ENCODE results near the gene SH3D19. TPM values are rescaled to one million over a fixed set of nuclear protein-coding genes. Genes with fewer than 3 reads are reported as not detected.
A peak's percentile ranks its signal among the peaks of the same experiment; 100 is the strongest.

The SH3D19 gene
- total RNA-seq, 2 donors from 2014 or later = 88.0 to 94.7 TPM

GRCh38 chr4:151215295-151215694 is 110.1 kb downstream of the SH3D19 start:
- peak; percentile 58 to 73 for ATAC-seq
- intact Hi-C loops (cut with DNase I) = no loop called here
- DNase-seq = no peak

GRCh38 chr4:151207868-151208267 is 117.5 kb downstream of the SH3D19 start:
- intact Hi-C loops (cut with DNase I) = no loop called here
- no peak for DNase-seq
- ATAC-seq = no peak

GRCh38 chr4:151207186-151207585 is 118.2 kb downstream of the SH3D19 start:
- intact Hi-C loops (cut with DNase I) = no loop called here
- ATAC-seq (no peak), DNase-seq (no peak)

- ATAC-seq = peak in 1 of 2 donors; percentile 27
- intact Hi-C loops (cut with DNase I) = no loop called here
- no peak for DNase-seq
These were observed 119.0 kb downstream of the SH3D19 start for GRCh38 chr4:151206241-151207005.

DNA sequence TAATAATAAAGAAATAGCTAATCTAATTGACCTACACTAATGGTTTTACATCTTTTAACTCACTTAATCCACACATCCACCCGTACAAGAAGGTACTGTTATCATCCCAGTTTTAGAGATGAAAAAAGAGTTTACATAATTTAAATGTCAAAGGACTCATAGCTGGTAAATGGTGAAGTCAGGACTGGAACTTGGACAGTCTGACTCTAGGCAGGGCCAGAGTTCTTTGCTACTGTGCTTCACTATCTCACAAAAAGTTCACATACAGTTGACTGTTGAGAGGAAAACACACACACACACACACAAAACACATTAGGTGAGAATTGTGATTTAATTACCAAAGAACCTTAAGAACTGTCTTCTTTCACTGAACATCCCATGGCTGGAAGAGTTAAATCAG is 119.7 kb downstream of the SH3D19 start:
- intact Hi-C loops (cut with DNase I) = no loop called here
- no peak for DNase-seq
- ATAC-seq = peak in 1 of 2 donors; percentile 30

- intact Hi-C loops (cut with DNase I) = no loop called here
- DNase-seq (no peak), ATAC-seq (no peak)
These were observed 120.4 kb downstream of the SH3D19 start for GRCh38 chr4:151204925-151205524.

- no peak for DNase-seq
- intact Hi-C loops (cut with DNase I) = no loop called here
- peak; percentile 21 to 76 for ATAC-seq
These were observed 122.5 kb downstream of the SH3D19 start for GRCh38 chr4:151202851-151203455.

DNA sequence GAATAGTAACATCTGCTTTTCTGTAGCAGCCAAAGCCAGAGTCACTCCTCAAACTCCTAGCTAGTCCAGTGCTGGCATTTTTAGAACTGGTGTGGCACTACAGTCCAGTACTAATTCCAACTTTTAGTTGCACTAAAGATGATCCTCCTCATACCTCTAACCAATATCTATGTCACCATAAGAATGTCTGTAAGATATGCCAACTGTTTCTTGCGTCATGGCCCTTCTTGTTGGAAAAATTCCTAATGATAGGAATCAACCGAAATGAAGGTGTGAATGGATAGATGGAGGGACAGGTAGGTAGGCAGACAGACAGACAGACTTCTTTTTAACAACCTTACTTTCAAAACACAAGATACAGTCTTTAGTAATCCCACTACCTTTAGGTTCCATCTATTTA is 123.0 kb downstream of the SH3D19 start:
- DNase-seq (no peak), ATAC-seq (no peak)
- intact Hi-C loops (cut with DNase I) = no loop called here

DNA sequence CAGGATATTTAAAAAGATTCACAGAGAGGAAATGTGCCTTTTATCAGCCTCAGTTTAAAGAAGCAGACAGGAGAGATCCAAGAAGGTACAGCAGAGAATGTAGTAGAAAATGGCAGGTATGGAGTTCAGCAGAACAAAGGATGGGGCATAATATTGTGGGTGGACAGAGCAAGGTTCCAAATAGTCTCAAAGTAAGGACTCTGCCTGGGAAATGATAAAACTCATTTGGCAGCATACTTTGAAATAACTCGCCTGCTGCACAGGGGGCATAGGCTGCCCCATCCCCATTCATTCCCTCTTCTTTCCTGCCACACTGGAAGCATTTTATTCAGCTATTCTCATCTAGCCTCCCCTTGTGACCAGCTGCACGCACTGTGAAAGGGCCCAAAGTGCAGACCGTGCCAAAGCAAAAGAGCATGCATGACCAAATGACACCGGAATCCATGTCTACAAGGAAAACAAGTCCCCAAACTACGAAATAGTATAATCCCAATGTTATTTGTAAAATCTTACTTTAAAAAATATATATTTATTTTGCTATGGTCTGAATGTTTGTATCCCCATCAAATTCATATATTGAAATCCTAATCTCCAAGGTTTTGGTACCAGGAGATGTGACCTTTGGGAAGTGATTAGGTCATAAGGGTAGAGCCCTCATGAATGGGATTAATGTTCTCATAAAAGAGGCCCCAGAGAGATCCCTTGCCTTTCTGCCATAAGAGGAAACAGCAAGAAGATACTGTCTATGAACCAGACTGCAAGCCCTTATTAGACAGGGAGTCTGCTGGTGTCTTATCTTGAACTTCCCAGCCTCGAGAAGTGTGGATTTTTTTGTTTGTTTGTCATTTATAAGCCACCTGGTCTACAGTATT is 125.8 kb downstream of the SH3D19 start:
- DNase-seq (no peak), ATAC-seq (peak; percentile 34 to 54)
- intact Hi-C loops (cut with DNase I) = no loop called here

DNA sequence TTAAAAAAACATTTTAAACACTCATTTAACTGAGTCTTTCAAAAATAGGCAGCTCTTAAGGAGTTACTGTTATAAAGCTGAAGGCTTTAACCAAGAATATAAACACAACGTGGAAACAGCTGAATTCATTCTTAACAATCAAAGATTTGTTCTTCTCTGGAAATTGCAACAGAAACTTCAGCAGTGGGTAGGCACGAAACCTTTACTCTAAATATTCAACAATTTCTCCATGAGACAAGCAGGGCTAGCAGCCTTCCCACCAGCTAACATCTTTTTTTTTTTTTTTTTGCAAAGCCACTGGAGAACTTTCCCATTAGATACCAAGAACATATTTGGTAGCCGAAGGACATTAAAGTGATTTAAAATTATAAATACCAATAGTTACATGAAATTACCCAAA is 126.7 kb downstream of the SH3D19 start:
- ATAC-seq = no peak
- intact Hi-C loops (cut with DNase I) = no loop called here

DNA sequence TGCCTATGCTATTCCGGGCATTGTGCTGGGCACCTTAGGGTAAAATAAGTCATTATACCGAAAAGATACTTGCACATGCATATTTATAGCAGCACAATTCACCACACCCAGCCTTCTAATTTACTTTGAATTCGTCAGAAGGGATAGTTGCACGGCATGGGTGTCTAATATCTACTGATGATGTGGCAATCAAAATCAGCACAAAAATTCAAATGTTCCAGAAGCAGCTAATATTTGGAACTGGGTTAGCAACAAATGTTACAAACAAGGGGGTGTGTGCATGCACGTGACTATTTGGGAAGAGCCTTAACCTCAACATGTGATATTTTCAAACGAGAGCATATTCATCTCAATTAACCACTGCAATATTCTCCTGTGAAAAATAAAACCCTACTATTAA is 128.2 kb downstream of the SH3D19 start:
- intact Hi-C loops (cut with DNase I) = no loop called here
- no peak for DNase-seq
- peak; percentile 23 to 46 for ATAC-seq

More for the DNA sequence above, 126.7 kb downstream of the SH3D19 start:
- DNase-seq = no peak

DNA sequence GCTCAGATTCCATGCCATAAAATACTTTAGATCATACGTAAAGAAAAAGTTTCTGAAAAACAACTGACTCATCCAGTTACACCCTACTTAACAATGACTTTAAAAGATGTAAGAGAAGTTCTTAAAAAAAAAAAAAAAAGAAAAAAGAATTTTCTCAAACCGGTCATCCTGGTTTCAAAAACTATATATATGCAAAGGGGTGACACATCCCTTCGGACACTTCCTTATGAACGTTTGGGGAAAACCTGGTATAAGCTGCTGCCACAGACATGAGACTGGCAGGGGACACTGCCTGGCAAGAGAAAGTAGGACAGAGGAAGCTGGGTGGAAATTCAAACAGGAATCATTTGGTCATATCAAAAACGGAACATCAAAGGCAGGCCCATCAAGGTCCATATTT is 129.6 kb downstream of the SH3D19 start:
- intact Hi-C loops (cut with DNase I) = no loop called here
- peak in 1 of 2 donors; percentile 35 for ATAC-seq
- DNase-seq = no peak

GRCh38 chr4:151193414-151193813 is 132.0 kb downstream of the SH3D19 start:
- DNase-seq (no peak), ATAC-seq (no peak)
- intact Hi-C loops (cut with DNase I) = no loop called here

- no peak for ATAC-seq
- intact Hi-C loops (cut with DNase I) = no loop called here
- DNase-seq = no peak
These were observed 132.7 kb downstream of the SH3D19 start for GRCh38 chr4:151192556-151193235.

GRCh38 chr4:151184523-151185458 is 140.6 kb downstream of the SH3D19 start:
- DNase-seq = no peak
- intact Hi-C loops (cut with DNase I) = no loop called here
- peak in 1 of 2 donors; percentile 70 for ATAC-seq

DNA sequence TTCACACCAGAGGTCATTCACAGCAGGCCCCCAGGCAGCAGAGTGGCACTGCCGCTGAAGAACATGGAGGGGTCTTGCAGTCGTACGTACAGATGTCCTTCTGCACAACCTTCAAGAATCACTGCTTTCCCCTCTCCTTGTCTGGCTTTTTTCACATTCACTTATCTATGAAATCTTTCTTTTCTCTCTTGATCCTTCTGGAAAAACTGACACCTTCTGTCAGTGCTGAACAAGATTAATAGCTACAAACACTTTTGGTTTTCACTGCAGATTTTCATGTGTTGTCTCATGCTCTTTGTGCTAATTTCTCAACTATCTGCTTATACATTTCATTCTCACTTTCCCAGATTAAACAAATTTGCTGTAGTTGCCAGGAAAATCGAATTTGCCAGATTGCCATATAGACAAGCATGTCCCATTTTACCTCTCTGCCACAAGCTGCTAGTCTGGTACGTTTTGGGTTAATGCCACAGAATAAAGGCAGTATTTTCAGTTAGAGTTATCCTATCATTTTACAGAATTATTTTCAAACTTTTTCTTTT is 142.9 kb downstream of the SH3D19 start:
- no peak for DNase-seq
- intact Hi-C loops (cut with DNase I) = no loop called here
- no peak for ATAC-seq

DNA sequence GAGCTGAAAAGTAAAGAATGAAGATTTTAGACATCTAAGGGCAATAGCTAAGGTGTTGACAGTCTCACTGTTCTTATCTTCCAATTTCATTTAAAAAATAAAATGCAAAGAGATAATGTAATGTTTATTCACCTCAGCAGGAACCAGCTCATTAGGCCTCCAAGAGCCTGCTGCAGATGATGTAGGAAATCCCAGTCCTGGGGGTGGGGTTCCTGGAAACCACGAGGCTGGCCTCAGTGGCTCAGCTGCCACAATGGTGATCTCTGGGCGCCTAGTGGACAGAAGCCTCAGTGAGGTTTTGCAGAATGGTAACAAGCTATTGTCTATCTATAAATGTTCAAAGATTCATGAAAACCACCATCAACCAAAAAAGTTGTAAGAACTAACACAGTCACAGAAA is 148.7 kb downstream of the SH3D19 start:
- intact Hi-C loops (cut with DNase I) = no loop called here
- ATAC-seq = no peak

More for the DNA sequence above, 148.7 kb downstream of the SH3D19 start:
- no peak for DNase-seq

Measured in left cardiac atrium (tissue), 4 donors.